Liver (tissue), 9 donors: ENCODE measurements around the gene GARIN5A. TPM values are rescaled to one million over a fixed set of nuclear protein-coding genes. Genes with fewer than 3 reads are reported as not detected.

Experiments used
- DNase-seq: peaks from one replicate; pipeline ENCODE4 v3.0.0-alpha.2; 2017; ENCODE audit warnings: low spot score
- H3K27ac ChIP-seq, 2 donors: one replicate each; pipeline ENCODE4 v1.7.0; 2013; ENCODE audit warnings: inconsistent platforms in 2 of 2, low read length in 2 of 2, control low read depth in 1 of 2, low read depth in 1 of 2, mild to moderate bottlenecking in 1 of 2
- H3K27me3 ChIP-seq, 4 donors: one replicate each; pipeline versions ENCODE4 v1.6.1 to v1.7.0; 2013; ENCODE audit warnings: low read length in 3 of 4, inconsistent platforms in 1 of 4, mild to moderate bottlenecking in 1 of 4, moderate library complexity in 1 of 4; ENCODE audit not compliant: control insufficient read depth in 4 of 4, insufficient read depth in 4 of 4
- H3K36me3 ChIP-seq, 4 donors: one replicate each; pipeline versions ENCODE4 v1.6.1 to v1.7.0; 2013; ENCODE audit warnings: low read length in 3 of 4, mild to moderate bottlenecking in 3 of 4, low read depth in 1 of 4, moderate library complexity in 1 of 4; ENCODE audit not compliant: control insufficient read depth in 4 of 4, insufficient read depth in 3 of 4
- H3K4me1 ChIP-seq, 4 donors: one replicate each; pipeline versions ENCODE4 v1.6.1 to v1.7.0; 2013; ENCODE audit warnings: low read length in 3 of 4, mild to moderate bottlenecking in 3 of 4, moderate library complexity in 1 of 4; ENCODE audit not compliant: control insufficient read depth in 4 of 4, insufficient read depth in 4 of 4
- H3K4me3 ChIP-seq, 3 donors: one replicate each; pipeline versions ENCODE4 v1.6.1 to v1.7.0; 2013; ENCODE audit warnings: low read length in 3 of 3, control low read depth in 1 of 3, low read depth in 1 of 3, mild to moderate bottlenecking in 1 of 3
- H3K9ac ChIP-seq, 2 donors: one replicate each; pipeline ENCODE4 v1.7.0; 2013; ENCODE audit warnings: low read length in 2 of 2, mild to moderate bottlenecking in 2 of 2, moderate library complexity in 2 of 2, control low read depth in 1 of 2, low read depth in 1 of 2
- H3K9me3 ChIP-seq, 4 donors: one replicate each; pipeline versions ENCODE4 v1.6.1 to v1.7.0; 2013; ENCODE audit warnings: low read length in 3 of 4; ENCODE audit not compliant: control insufficient read depth in 4 of 4
- ATF3 ChIP-seq: IDR thresholded peaks from 2 replicates; pipeline ENCODE4 v1.6.1; 2016; ENCODE audit warnings: antibody characterized with exemption
- CTCF ChIP-seq: fragments of 150-350 bp; IDR thresholded peaks from 2 replicates; pipeline ENCODE4 v1.5.1; 2017; ENCODE audit warnings: improper control_type of control experiment, low read depth, low read length; ENCODE audit not compliant: missing input control
- EGR1 ChIP-seq, 2 donors: IDR thresholded peaks; 2 replicates each; pipeline ENCODE4 v1.6.1; 2016 to 2018; ENCODE audit warnings: antibody characterized with exemption in 2 of 2, low read depth in 2 of 2
- GABPA ChIP-seq, 2 donors: IDR thresholded peaks in 1 of 2; conservative IDR thresholded peaks in 1 of 2; 2 replicates each; pipeline ENCODE4 v1.6.1; 2016; ENCODE audit warnings: antibody characterized with exemption in 2 of 2, mild to moderate bottlenecking in 1 of 2, moderate library complexity in 1 of 2
- HNF4A ChIP-seq, 2 donors: conservative IDR thresholded peaks; 2 replicates each; pipeline ENCODE4 v1.6.1; 2016; ENCODE audit warnings: antibody characterized with exemption in 2 of 2, mild to moderate bottlenecking in 2 of 2
- HNF4G ChIP-seq: IDR thresholded peaks from 2 replicates; pipeline ENCODE4 v1.6.1; 2016; ENCODE audit warnings: antibody characterized with exemption
- JUND ChIP-seq, 2 donors: IDR thresholded peaks; 2 replicates each; pipeline ENCODE4 v1.6.1; 2016; ENCODE audit warnings: antibody characterized with exemption in 2 of 2
- MAX ChIP-seq: IDR thresholded peaks from 2 replicates; pipeline ENCODE4 v1.6.1; 2016; ENCODE audit warnings: antibody characterized with exemption
- NR2F2 ChIP-seq: IDR thresholded peaks from 2 replicates; pipeline ENCODE4 v1.6.1; 2016; ENCODE audit warnings: antibody characterized with exemption
- RAD21 ChIP-seq, 2 donors: IDR thresholded peaks; 2 replicates each; pipeline ENCODE4 v1.6.1; 2016; ENCODE audit warnings: antibody characterized with exemption in 2 of 2, mild to moderate bottlenecking in 2 of 2
- REST ChIP-seq: IDR thresholded peaks from 2 replicates; pipeline ENCODE4 v1.6.1; 2016; ENCODE audit warnings: antibody characterized with exemption, mild to moderate bottlenecking
- RXRA ChIP-seq, 2 donors: IDR thresholded peaks; 2 replicates each; pipeline ENCODE4 v1.6.1; 2017 to 2018; ENCODE audit warnings: antibody characterized with exemption in 2 of 2, mild to moderate bottlenecking in 1 of 2
- SP1 ChIP-seq: IDR thresholded peaks from 2 replicates; pipeline ENCODE4 v1.6.1; 2018; ENCODE audit warnings: antibody characterized with exemption, mild to moderate bottlenecking
- TAF1 ChIP-seq: conservative IDR thresholded peaks from 2 replicates; pipeline ENCODE4 v1.6.1; 2016; ENCODE audit warnings: antibody characterized with exemption, mild to moderate bottlenecking
- ZBTB33 ChIP-seq: IDR thresholded peaks from 2 replicates; pipeline ENCODE4 v1.6.1; 2016; ENCODE audit warnings: antibody characterized with exemption
- WGBS: extraction: QIAGEN DNeasy Blood & Tissue Kit; methylation state at CpG from one replicate; pipeline ENCODE4 v1.1.7; 2013; 5-methylcytosine and 5-hydroxymethylcytosine counted together
- polyA plus RNA-seq, 2 donors: library from polyadenylated mRNA; stranded (reverse) in 1 of 2; unstranded in 1 of 2; fragments of 200-250 nt in 1 of 2; fragments of >200 nt in 1 of 2; fragmentation: Nextera tagmentation in 1 of 2; extraction: Ambion mirVana in 1 of 2; gene quantifications; one replicate each; pipeline versions ENCODE4 v1.2.1 to v1.2.3, GENCODE V29; 2013 to 2015
- total RNA-seq, 2 donors: library from RNA; depleted of rRNA; stranded (reverse); fragments of >200 nt; gene quantifications; one replicate each; pipeline ENCODE4 v1.2.3, GENCODE V29; 2014
- donor health status: healthy.
- donor health status: healthy.
- donor health status: healthy.
- donor health status: healthy.
- donor health status: healthy.

GARIN5A gene
- total and polyA plus RNA-seq, 4 donors, result 0.42 to 1.7 (median 1.1) TPM

- H3K27me3 ChIP-seq, result no peaks in the 10 kb centered on the region
- no peak overlapping the region for H3K9ac ChIP-seq
- no peak for TF ChIP-seq HNF4G
- TF ChIP-seq CTCF, result peak; percentile 5
- no peaks in the 10 kb centered on the region for H3K9me3 ChIP-seq
- no peak overlapping the region for H3K4me3 ChIP-seq
- WGBS, result 95% methylated on average over 19 of the region's 19 CpGs
- no peak for DNase-seq
- H3K27ac ChIP-seq, result no peak overlapping the region
- H3K4me1 ChIP-seq, result peaks cover 5 to 19% (median 15%) of the 10 kb centered on the region in 4 donors
- peaks cover 7 to 38% (median 11%) of the 10 kb centered on the region in 4 donors for H3K36me3 ChIP-seq
Observed at GRCh38 chr19:50478901-50479715, 2.5 kb upstream of the GARIN5A start.

GRCh38 chr19:50477751-50478515 lies 1.3 kb upstream of the GARIN5A start:
- Histone ChIP-seq H3K4me3 (no peak overlapping the region), H3K27me3 (no peaks in the 10 kb centered on the region), H3K27ac (no peak overlapping the region), H3K9me3 (no peaks in the 10 kb centered on the region), H3K9ac (no peak overlapping the region), H3K4me1 (peaks cover 5 to 19% (median 15%) of the 10 kb centered on the region in 4 donors), H3K36me3 (peaks cover 7 to 34% (median 11%) of the 10 kb centered on the region in 4 donors)
- 98% methylated on average over 17 of the region's 17 CpGs for WGBS
- TF ChIP-seq JUND (IDR thresholded peaks at IDR 0.05), result no peak
- TF ChIP-seq REST, result no peak
- no peak for TF ChIP-seq ATF3
- TF ChIP-seq NR2F2, result no peak
- no peak for TF ChIP-seq SP1
- no peak for TF ChIP-seq EGR1 (IDR thresholded peaks at IDR 0.05; ENCODE audit: low read depth in 2 of 2)
- TF ChIP-seq HNF4G, result no peak
- TF ChIP-seq ZBTB33, result no peak
- no peak for TF ChIP-seq RAD21 (IDR thresholded peaks at IDR 0.05)
- no peak for TF ChIP-seq MAX
- TF ChIP-seq GABPA (IDR thresholded peaks at IDR 0.05 in 1 of 2, conservative IDR thresholded peaks at IDR 0.05 in 1 of 2), result no peak
- no peak for TF ChIP-seq TAF1
- no peak for TF ChIP-seq HNF4A (conservative IDR thresholded peaks at IDR 0.05)
- TF ChIP-seq RXRA (IDR thresholded peaks at IDR 0.05), result no peak
- DNase-seq, result no peak
